K562 (cell line): Measurements from ENCODE around the gene SMIM10L2A. TPM values are rescaled to one million over a fixed set of nuclear protein-coding genes. Genes with fewer than 3 reads are reported as not detected.

Experiments
- ATAC-seq: fragments of 200-7000 bp; cut with Tn5 transposase; 3 replicates; pipeline ENCODE4 v1.9.1; 2020; ENCODE audit warnings: moderate library complexity
- BruUV-seq: library from RNA; stranded (reverse); fragments of 400-500 nt; replicated peaks from 2 replicates; lab custom pipeline; 2021; lab: Mats Ljungman, UMichigan
- CTCF ChIA-PET: fragments of 300-600 bp; formaldehyde crosslinking; extraction: SDS; loops from one replicate; lab custom pipeline; 2021; ENCODE audit warnings: low intra/inter-chr PET ratio; lab: Yijun Ruan, JAX
- POLR2A ChIA-PET: fragments of 300-600, 350-650 bp; sonication (Branson Sonifier 250); formaldehyde crosslinking; extraction: SDS; loops from one replicate; lab custom pipeline; 2021; ENCODE audit warnings: antibody characterized with exemption, inconsistent platforms; lab: Yijun Ruan, JAX
- DNase-seq, 4 experiments: peaks; one replicate each; pipeline versions ENCODE4 v3.0.0 to v3.0.0-alpha.2; 2011 to 2018; ENCODE audit warnings: low spot score in 3 of 4, mixed read lengths in 3 of 4; ENCODE audit errors: extremely low read depth in 1 of 4
- FAIRE-seq: peaks from 2 replicates; lab custom pipeline; 2011; peaks lifted over from hg19 to GRCh38; lab: Jason Lieb, UNC
- H2AFZ ChIP-seq: 2 replicates; pipeline ENCODE4 v1.6.0; 2011; ENCODE audit warnings: low read depth, low read length, control low read depth, inconsistent platforms
- H3K27ac ChIP-seq: fragments of 200-600 bp; 3 replicates; pipeline ENCODE4 v1.8.0; 2011; ENCODE audit warnings: low read depth, mild to moderate bottlenecking, control low read depth, inconsistent platforms, low read length, moderate library complexity, mixed read lengths; ENCODE audit errors: extremely low read depth
- H3K27me3 ChIP-seq, 2 experiments: fragments of 300-600 bp in 1 of 2; 2 replicates in 1 of 2; 3 replicates in 1 of 2; pipeline versions ENCODE4 v1.6.0 to v1.8.0; 2011; ENCODE audit warnings: inconsistent platforms in 2 of 2, low read length in 2 of 2, mild to moderate bottlenecking in 1 of 2, mixed read lengths in 1 of 2, moderate library complexity in 1 of 2; ENCODE audit not compliant: control insufficient read depth in 2 of 2, insufficient read depth in 2 of 2
- H3K36me3 ChIP-seq: fragments of 300-600 bp; 3 replicates; pipeline ENCODE4 v1.8.0; 2011; ENCODE audit warnings: mild to moderate bottlenecking, low read length, inconsistent platforms; ENCODE audit not compliant: control insufficient read depth, insufficient read depth
- H3K4me1 ChIP-seq, 2 experiments: fragments of 200-600 bp in 1 of 2; replicated peaks in 1 of 2; 2 replicates in 1 of 2; 3 replicates in 1 of 2; pipeline versions ENCODE4 v1.5.1 to v1.8.0; 2011; ENCODE audit warnings: inconsistent platforms in 2 of 2, low read length in 2 of 2, mild to moderate bottlenecking in 1 of 2, mixed read lengths in 1 of 2, moderate library complexity in 1 of 2; ENCODE audit not compliant: control insufficient read depth in 2 of 2, insufficient read depth in 2 of 2
- H3K4me2 ChIP-seq: 2 replicates; pipeline ENCODE4 v1.6.1; 2011; ENCODE audit warnings: low read length, control low read depth, inconsistent platforms, mixed read lengths; ENCODE audit not compliant: insufficient read depth
- H3K4me3 ChIP-seq: fragments of 200-600 bp; sonication (generic), shearing (Covaris generic); 2 replicates; pipeline ENCODE4 v1.5.1; 2016; ENCODE audit warnings: control low read depth, inconsistent platforms
- H3K79me2 ChIP-seq: fragments of 200-600 bp; 3 replicates; pipeline ENCODE4 v1.8.0; 2011; ENCODE audit warnings: low read length, inconsistent platforms; ENCODE audit not compliant: control insufficient read depth, insufficient read depth
- H3K9ac ChIP-seq, 2 experiments: 2 replicates each; pipeline versions ENCODE4 v1.6.0 to v1.6.1; 2011; ENCODE audit warnings: low read depth in 2 of 2, low read length in 2 of 2, control low read depth in 1 of 2, inconsistent platforms in 1 of 2, mild to moderate bottlenecking in 1 of 2, mixed read lengths in 1 of 2; ENCODE audit not compliant: insufficient read depth in 1 of 2
- H3K9me1 ChIP-seq: one replicate; pipeline ENCODE4 v1.6.0; 2011; ENCODE audit warnings: inconsistent platforms, mild to moderate bottlenecking, low read length, moderate library complexity; ENCODE audit not compliant: control insufficient read depth, insufficient read depth
- H3K9me3 ChIP-seq: replicated peaks from 2 replicates; pipeline ENCODE4 v1.5.1; 2011; ENCODE audit warnings: low read depth, low read length, inconsistent platforms; ENCODE audit not compliant: control insufficient read depth, insufficient read depth
- H4K20me1 ChIP-seq: replicated peaks from 2 replicates; pipeline ENCODE4 v1.6.1; 2011; ENCODE audit warnings: low read length, inconsistent platforms, mixed read lengths; ENCODE audit not compliant: control insufficient read depth, insufficient read depth
- CTCF ChIP-seq, 3 experiments: IDR thresholded peaks in 2 of 3; conservative IDR thresholded peaks in 1 of 3; 2 replicates each; pipeline ENCODE4 v1.5.1; 2011 to 2012; ENCODE audit warnings: low read length in 3 of 3, mild to moderate bottlenecking in 3 of 3, control low read depth in 2 of 3, improper control_type of control experiment in 1 of 3, inconsistent platforms in 1 of 3, low read depth in 1 of 3, mixed read lengths in 1 of 3, moderate library complexity in 1 of 3; ENCODE audit not compliant: insufficient read depth in 2 of 3
- DDX20 ChIP-seq: fragments of 450-650 bp; IDR thresholded peaks from 2 replicates; pipeline ENCODE4 v1.6.1; 2016; ENCODE audit warnings: missing genetic modification characterization, low read depth, mild to moderate bottlenecking, missing compliant biosample characterization, moderate library complexity
- LEF1 ChIP-seq: fragments of 450-650 bp; IDR thresholded peaks from 2 replicates; pipeline ENCODE4 v1.6.1; 2016; ENCODE audit warnings: mild to moderate bottlenecking
- SREBF1 ChIP-seq: fragments of 150-350 bp; IDR thresholded peaks from 2 replicates; pipeline ENCODE4 v1.6.1; 2014; ENCODE audit warnings: antibody characterized with exemption, low read depth, low read length, borderline replicate concordance
- WGBS: fragments of 100-300 bp; shearing (Covaris generic); methylation state at CpG from one replicate; pipeline ENCODE4 v1.1.6; 2016; ENCODE audit warnings: low coverage, mixed read lengths; ENCODE audit not compliant: insufficient coverage; ENCODE audit errors: missing lambda C conversion rate; 5-methylcytosine and 5-hydroxymethylcytosine counted together
- in situ Hi-C: fragments of 300-500 bp; cut with MboI; formaldehyde crosslinking; loops from 4 replicates; pipeline ENCODE4 v1.15.0; 2018; ENCODE audit warnings: inconsistent platforms, mixed read lengths
- intact Hi-C: fragments of 100-400 bp; cut with micrococcal nuclease; formaldehyde crosslinking; loops from 2 replicates; pipeline ENCODE4 v1.14.2; 2022
- polyA plus RNA-seq, 8 experiments: library from polyadenylated mRNA; depleted of rRNA in 4 of 8; stranded (reverse) in 5 of 8; unstranded in 3 of 8; fragments of >200 nt; fragmentation: Nextera tagmentation in 2 of 8; fragmentation: Illumina TruSeq in 1 of 8; extraction: Ambion mirVana in 2 of 8; extraction: Trizol in 1 of 8; gene quantifications; 2 replicates each; pipeline versions ENCODE4 v1.2.1 to v1.2.3, GENCODE V29; 2011 to 2014; ENCODE audit warnings: inconsistent platforms in 1 of 8, missing spikeins in 1 of 8
- total RNA-seq, 7 experiments: library from RNA; depleted of rRNA in 6 of 7; stranded (reverse); fragments of >200 nt in 6 of 7; fragmentation: Illumina TruSeq in 2 of 7; extraction: Trizol in 2 of 7; gene quantifications; 2 replicates each; pipeline versions ENCODE4 v1.2.1 to v1.2.3, GENCODE V29; 2011 to 2021; ENCODE audit warnings: low replicate concordance in 1 of 7

SMIM10L2A gene
- total and polyA plus RNA-seq, 9 of the 15 experiments (the other 6 are each of a cell fraction or from before 2014, with no cell fraction given): 0.03 to 0.14 (median 0.09) TPM; not detected in 2

GRCh38 chrX:135384161-135384836 lies 37.4 kb upstream of the SMIM10L2A start:
- Histone ChIP-seq H3K9me3 (no peaks in the 10 kb centered on the region), H3K9me1 (no peaks in the 10 kb centered on the region)
- no peak for FAIRE-seq
- POLR2A ChIA-PET: no interaction called here
- TF ChIP-seq SREBF1 (no peak), LEF1 (no peak), DDX20 (no peak), CTCF (IDR thresholded peaks at IDR 0.05 in 2 of 3, conservative IDR thresholded peaks at IDR 0.05 in 1 of 3; ENCODE audit: insufficient read depth in 2 of 3, low read depth in 1 of 3, low read length in 3 of 3) (no peak)
- TF ChIP-seq, all 486 proteins: peak for 0
- Histone ChIP-seq H3K36me3 (no peaks in the 10 kb centered on the region), H3K27ac (no peak overlapping the region), H3K4me2 (no peak overlapping the region), H3K4me1 (no peaks in the 10 kb centered on the region; a peak in 3 of 5 replicates), H3K27me3 (no peaks in the 10 kb centered on the region), H3K79me2 (no peaks in the 10 kb centered on the region), H4K20me1 (no peaks in the 10 kb centered on the region), H2AFZ (no peak overlapping the region), H3K9ac (no peak overlapping the region), H3K4me3 (no peak overlapping the region)
- intact Hi-C loops (no loop called here), in situ Hi-C loops (no loop called here)
- BruUV-seq: no TSS peak
- CTCF ChIA-PET: no interaction called here
- 21% methylated on average over 6 of the region's 6 CpGs for WGBS
- DNase-seq: no peak
- ATAC-seq: no peak
